Tibial nerve (tissue), 4 donors: ENCODE results near the gene TVP23B. TPM values are rescaled to one million over a fixed set of nuclear protein-coding genes. Genes with fewer than 3 reads are reported as not detected.

ENCODE experiments used
- DNase-seq, 2 donors: peaks; one replicate each; pipeline ENCODE4 v3.0.0-alpha.2; 2019; ENCODE audit warnings: low spot score in 2 of 2
- H3K27ac ChIP-seq, 4 donors: fragments of 200-600 bp; sonication (generic) in 3 of 4; one replicate each; pipeline ENCODE4 v1.5.1; 2017 to 2019; ENCODE audit warnings: mild to moderate bottlenecking in 1 of 4
- H3K27me3 ChIP-seq, 2 donors: fragments of 200-600 bp; sonication (generic) in 1 of 2; one replicate each; pipeline versions ENCODE4 v1.5.1 to v1.6.0; 2017 to 2019
- H3K36me3 ChIP-seq, 3 donors: fragments of 200-600 bp; sonication (generic); one replicate each; pipeline ENCODE4 v1.5.1; 2018 to 2019
- H3K4me1 ChIP-seq, 4 donors: fragments of 200-600 bp; sonication (generic) in 3 of 4; one replicate each; pipeline ENCODE4 v1.5.1; 2017 to 2019
- H3K4me3 ChIP-seq, 4 donors: fragments of 200-600 bp; sonication (generic) in 3 of 4; one replicate each; pipeline ENCODE4 v1.5.1; 2017 to 2019; ENCODE audit warnings: mild to moderate bottlenecking in 1 of 4, moderate library complexity in 1 of 4
- H3K9me3 ChIP-seq, 4 donors: fragments of 200-600 bp; sonication (generic) in 3 of 4; one replicate each; pipeline ENCODE4 v1.5.1; 2017 to 2019
- CTCF ChIP-seq, 5 experiments: fragments of 200-600 bp in 3 of 5; fragments of 450-650 bp in 2 of 5; sonication (generic) in 3 of 5; IDR thresholded peaks; one replicate each; pipeline ENCODE4 v1.5.1; 2016 to 2019; ENCODE audit warnings: antibody characterized with exemption in 5 of 5, mild to moderate bottlenecking in 3 of 5, moderate library complexity in 2 of 5
- EP300 ChIP-seq, 2 donors: sonication (generic); formaldehyde crosslinking; IDR thresholded peaks; one replicate each; pipeline ENCODE4 v1.6.1; 2017; ENCODE audit warnings: antibody characterized with exemption in 2 of 2, mild to moderate bottlenecking in 1 of 2
- POLR2A ChIP-seq, 2 donors: fragments of 450-650 bp; IDR thresholded peaks; one replicate each; pipeline ENCODE4 v1.6.1; 2017; ENCODE audit warnings: antibody characterized with exemption in 2 of 2, mild to moderate bottlenecking in 2 of 2, moderate library complexity in 2 of 2
- WGBS, 2 donors: methylation state at CpG; one replicate each; pipeline ENCODE4 v1.1.5; 2018; 5-methylcytosine and 5-hydroxymethylcytosine counted together
- total RNA-seq, 4 donors: library from RNA; depleted of rRNA; stranded (reverse); fragments of >200 nt; gene quantifications; one replicate each; pipeline ENCODE4 v1.1.0, GENCODE V29; 2016

TVP23B gene
- total RNA-seq, 4 donors from 2014 or later: 15.0 to 23.8 (median 20.0) TPM

- WGBS, 2 donors: 74 to 81% methylated on average over 3 of the region's 3 CpGs
- TF ChIP-seq POLR2A (IDR thresholded peaks at IDR 0.05) (no peak), CTCF (IDR thresholded peaks at IDR 0.05) (no peak), EP300 (IDR thresholded peaks at IDR 0.05) (no peak)
- peaks cover 0 to 11% (median 4%) of the 10 kb centered on the region in 4 donors for H3K4me1 ChIP-seq
- H3K27ac ChIP-seq: no peak overlapping the region
- H3K4me3 ChIP-seq: no peak overlapping the region
- DNase-seq: no peak
- H3K36me3 ChIP-seq: no peaks in the 10 kb centered on the region
- H3K27me3 ChIP-seq: no peaks in the 10 kb centered on the region
- no peaks in the 10 kb centered on the region for H3K9me3 ChIP-seq
Observed at GRCh38 chr17:18851201-18851600, 70.2 kb downstream of the TVP23B start.

GRCh38 chr17:18854956-18855355, 74.0 kb downstream of the TVP23B start:
- peaks cover 0 to 37% (median 20%) of the 10 kb centered on the region in 4 donors for H3K4me1 ChIP-seq
- no peaks in the 10 kb centered on the region for H3K36me3 ChIP-seq
- no peak for TF ChIP-seq EP300 (IDR thresholded peaks at IDR 0.05)
- TF ChIP-seq CTCF (IDR thresholded peaks at IDR 0.05): no peak
- no peak for TF ChIP-seq POLR2A (IDR thresholded peaks at IDR 0.05)
- H3K4me3 ChIP-seq: no peak overlapping the region
- no peak for DNase-seq
- H3K9me3 ChIP-seq: no peaks in the 10 kb centered on the region
- H3K27me3 ChIP-seq: no peaks in the 10 kb centered on the region
- 90 to 92% methylated on average over 7 of the region's 7 CpGs for WGBS, 2 donors
- H3K27ac ChIP-seq: no peak overlapping the region

GRCh38 chr17:18855831-18856569, 75.0 kb downstream of the TVP23B start:
- Histone ChIP-seq H3K4me1 (peaks cover 0 to 43% (median 22%) of the 10 kb centered on the region in 4 donors), H3K27ac (peak overlapping the region; percentile 77 to 97 (median 92)), H3K36me3 (no peaks in the 10 kb centered on the region), H3K27me3 (no peaks in the 10 kb centered on the region), H3K9me3 (no peaks in the 10 kb centered on the region), H3K4me3 (peak overlapping the region; percentile 43 to 66 (median 50))
- WGBS, 2 donors: 1% methylated on average over 29 of the region's 29 CpGs
- DNase-seq: peak; percentile 86 to 95
- TF ChIP-seq CTCF (IDR thresholded peaks at IDR 0.05) (peak in 1 of 5 experiments; percentile 39), EP300 (IDR thresholded peaks at IDR 0.05) (peak; percentile 66 to 99), POLR2A (IDR thresholded peaks at IDR 0.05) (peak; percentile 81 to 96)

Other genes starting within 250 kb of the TVP23B start
- not detected for gene TBC1D28, start 136.8 kb upstream of the TVP23B start, total RNA-seq
- gene FOXO3B, start 98.9 kb upstream of the TVP23B start, total RNA-seq: 10 to 100 TPM; 15.0 to 19.6 (median 18.3) TPM
- not detected for gene FBXW10, start 37.1 kb upstream of the TVP23B start, total RNA-seq
- gene PRPSAP2, start 76.9 kb downstream of the TVP23B start, total RNA-seq: 10 to 100 TPM; 31.4 to 35.1 (median 33.7) TPM
- gene SLC5A10, start 171.0 kb downstream of the TVP23B start, total RNA-seq: not detected
- gene FAM83G, start 223.6 kb downstream of the TVP23B start, total RNA-seq: 10 to 100 TPM in 1 of 4 donors, 1 to 10 TPM in 3; 1.3 to 11.8 (median 3.8) TPM